ENCODE measurements around the gene GRIN3B.

Gene GRIN3B

DNA sequence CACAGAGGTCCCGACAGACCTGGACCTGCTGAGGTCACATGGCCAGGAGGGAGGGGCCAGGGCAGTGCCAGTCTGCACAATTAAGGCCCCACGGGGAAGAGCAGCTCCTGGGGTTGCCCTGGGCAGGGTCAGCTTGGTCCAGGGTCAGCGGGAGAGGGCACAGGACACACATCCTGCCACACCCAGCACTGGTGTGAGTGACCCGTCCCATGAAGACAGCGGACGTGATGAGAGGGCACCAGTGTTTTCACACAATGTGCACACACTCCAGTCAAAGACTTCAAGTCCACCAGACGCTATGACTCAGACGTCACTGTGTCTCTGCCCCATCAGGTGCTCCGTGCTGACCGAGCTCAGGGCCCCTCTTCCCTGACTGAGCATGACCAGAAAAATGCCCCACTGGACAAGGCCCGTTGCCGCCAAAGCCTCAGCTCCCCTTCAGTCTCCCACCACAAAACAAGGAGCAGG lies 16.5 kb downstream of the GRIN3B start:
- no peak for TF ChIP-seq EZH2phosphoT487 (IDR thresholded peaks at IDR 0.05; ENCODE audit: borderline replicate concordance, low read length)
- TF ChIP-seq, protein P1, sequence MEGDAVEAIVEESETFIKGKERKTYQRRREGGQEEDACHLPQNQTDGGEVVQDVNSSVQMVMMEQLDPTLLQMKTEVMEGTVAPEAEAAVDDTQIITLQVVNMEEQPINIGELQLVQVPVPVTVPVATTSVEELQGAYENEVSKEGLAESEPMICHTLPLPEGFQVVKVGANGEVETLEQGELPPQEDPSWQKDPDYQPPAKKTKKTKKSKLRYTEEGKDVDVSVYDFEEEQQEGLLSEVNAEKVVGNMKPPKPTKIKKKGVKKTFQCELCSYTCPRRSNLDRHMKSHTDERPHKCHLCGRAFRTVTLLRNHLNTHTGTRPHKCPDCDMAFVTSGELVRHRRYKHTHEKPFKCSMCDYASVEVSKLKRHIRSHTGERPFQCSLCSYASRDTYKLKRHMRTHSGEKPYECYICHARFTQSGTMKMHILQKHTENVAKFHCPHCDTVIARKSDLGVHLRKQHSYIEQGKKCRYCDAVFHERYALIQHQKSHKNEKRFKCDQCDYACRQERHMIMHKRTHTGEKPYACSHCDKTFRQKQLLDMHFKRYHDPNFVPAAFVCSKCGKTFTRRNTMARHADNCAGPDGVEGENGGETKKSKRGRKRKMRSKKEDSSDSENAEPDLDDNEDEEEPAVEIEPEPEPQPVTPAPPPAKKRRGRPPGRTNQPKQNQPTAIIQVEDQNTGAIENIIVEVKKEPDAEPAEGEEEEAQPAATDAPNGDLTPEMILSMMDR (IDR thresholded peaks at IDR 0.05; ENCODE audit: low read depth, low read length, poor library complexity, severe bottlenecking), result no peak
- no peak overlapping the region for H3K27ac ChIP-seq (ENCODE audit: low read depth, low read length)
- H3K9me3 ChIP-seq (ENCODE audit: control insufficient read depth, insufficient read depth, low read length), result no peaks in the 10 kb centered on the region
- H3K79me2 ChIP-seq (ENCODE audit: control insufficient read depth, low read length), result peaks cover 82% of the 10 kb centered on the region
- H3K9me2 ChIP-seq (replicated peaks; ENCODE audit: control insufficient read depth, low read length), result no peaks in the 10 kb centered on the region
- peak overlapping the region; percentile 99; the same call in 1 of the 2 replicates for H3K4me2 ChIP-seq (ENCODE audit: low read length)
- H3K36me3 ChIP-seq (ENCODE audit: control insufficient read depth, low read length), result peaks cover 85% of the 10 kb centered on the region
- 0 out of 2 replicates have a peak, but pooled peaks cover 2% of the 10 kb centered on the region for H3F3A ChIP-seq (ENCODE audit: control insufficient read depth, insufficient read depth)
- peaks cover 37% of the 10 kb centered on the region for H3K4me1 ChIP-seq (ENCODE audit: control insufficient read depth, low read length)
- no peaks in the 10 kb centered on the region for H3K27me3 ChIP-seq (ENCODE audit: control insufficient read depth, low read length)
- no peak overlapping the region for H3K4me3 ChIP-seq (ENCODE audit: low read length)
- peaks cover 45% of the 10 kb centered on the region for H4K20me1 ChIP-seq (ENCODE audit: control insufficient read depth, insufficient read depth, low read depth, low read length)

DNA sequence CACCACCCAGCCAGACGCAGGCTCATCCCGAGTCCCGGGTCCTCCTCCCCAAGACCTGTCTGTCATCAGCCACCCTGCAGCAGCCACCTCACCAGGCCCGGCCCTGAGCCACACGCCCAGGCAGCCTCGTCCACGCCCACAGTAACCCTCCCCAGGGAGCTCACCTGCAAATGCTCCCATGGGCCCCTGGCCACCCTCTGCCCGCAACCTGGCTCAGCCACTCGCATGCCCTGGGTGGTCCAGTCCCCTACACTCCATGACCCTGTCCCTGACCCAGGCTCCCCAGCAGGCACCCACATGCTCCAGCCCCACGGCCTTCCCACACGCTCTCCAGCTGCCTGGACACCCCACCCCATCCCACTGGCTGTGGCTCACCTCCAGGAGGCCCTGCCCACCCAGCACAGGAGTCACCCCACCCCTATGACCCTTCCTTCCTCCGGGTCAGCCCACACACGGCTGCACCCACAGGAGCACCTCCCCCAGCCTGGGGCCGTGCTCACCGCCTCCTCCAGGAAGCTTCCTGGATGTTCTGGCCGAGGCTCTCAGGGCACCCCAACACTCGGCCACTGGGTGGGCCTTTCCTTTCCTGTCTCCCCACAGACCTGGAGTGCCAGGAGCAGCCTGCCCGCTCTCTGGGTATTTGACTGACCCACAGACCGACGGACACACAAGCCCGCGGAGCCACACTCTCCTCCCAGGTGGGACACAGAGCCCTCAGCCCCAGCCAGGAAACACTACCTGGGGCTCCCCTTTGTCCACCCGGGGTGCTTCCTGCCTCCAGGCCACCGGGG lies 17.1 kb downstream of the GRIN3B start:
- Histone ChIP-seq H3K79me2 (ENCODE audit: control insufficient read depth, low read length) (peaks cover 82% of the 10 kb centered on the region), H3K9me2 (replicated peaks; ENCODE audit: control insufficient read depth, low read length) (no peaks in the 10 kb centered on the region), H4K20me1 (ENCODE audit: control insufficient read depth, insufficient read depth, low read depth, low read length) (peaks cover 45% of the 10 kb centered on the region), H3F3A (ENCODE audit: control insufficient read depth, insufficient read depth) (peaks cover 5% of the 10 kb centered on the region), H3K4me2 (ENCODE audit: low read length) (peak overlapping the region; percentile 99), H3K27me3 (ENCODE audit: control insufficient read depth, low read length) (no peaks in the 10 kb centered on the region), H3K36me3 (ENCODE audit: control insufficient read depth, low read length) (peaks cover 79% of the 10 kb centered on the region), H3K9me3 (ENCODE audit: control insufficient read depth, insufficient read depth, low read length) (no peaks in the 10 kb centered on the region), H3K27ac (ENCODE audit: low read depth, low read length) (no peak overlapping the region), H3K4me3 (ENCODE audit: low read length) (peak overlapping the region; percentile 100), H3K4me1 (ENCODE audit: control insufficient read depth, low read length) (peaks cover 43% of the 10 kb centered on the region)
- TF ChIP-seq, protein P1 (IDR thresholded peaks at IDR 0.05; ENCODE audit: low read depth, low read length, poor library complexity, severe bottlenecking), result no peak
- TF ChIP-seq EZH2phosphoT487 (IDR thresholded peaks at IDR 0.05; ENCODE audit: borderline replicate concordance, low read length), result no peak

DNA sequence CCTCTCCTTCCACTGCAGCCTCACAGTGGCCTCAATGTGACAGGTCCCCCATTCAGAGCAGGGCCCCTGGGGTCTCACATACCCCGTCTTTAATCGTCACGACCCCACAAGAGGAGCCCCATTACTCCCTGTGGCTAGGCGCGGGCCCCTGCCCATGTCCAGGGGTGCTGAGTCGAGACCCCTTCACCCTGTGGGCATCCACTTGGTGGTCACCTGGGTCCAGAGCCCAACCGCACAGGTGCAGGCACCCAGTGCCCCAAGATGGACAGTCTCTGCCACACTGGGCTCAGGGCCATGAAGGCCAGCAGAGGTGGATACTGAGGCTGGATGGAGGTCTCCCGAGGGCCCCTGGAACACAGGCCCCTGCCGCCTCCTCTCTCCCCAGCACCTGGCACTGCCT lies 17.7 kb downstream of the GRIN3B start:
- H3K4me2 ChIP-seq (ENCODE audit: low read length), result peak overlapping the region; percentile 99
- no peak overlapping the region for H3K27ac ChIP-seq (ENCODE audit: low read depth, low read length)
- H3K9me3 ChIP-seq (ENCODE audit: control insufficient read depth, insufficient read depth, low read length), result no peaks in the 10 kb centered on the region
- peaks cover 81% of the 10 kb centered on the region for H3K79me2 ChIP-seq (ENCODE audit: control insufficient read depth, low read length)
- TF ChIP-seq, protein P1 (IDR thresholded peaks at IDR 0.05; ENCODE audit: low read depth, low read length, poor library complexity, severe bottlenecking), result no peak
- no peak for TF ChIP-seq EZH2phosphoT487 (IDR thresholded peaks at IDR 0.05; ENCODE audit: borderline replicate concordance, low read length)
- H3K4me1 ChIP-seq (ENCODE audit: control insufficient read depth, low read length), result peaks cover 49% of the 10 kb centered on the region
- H3K36me3 ChIP-seq (ENCODE audit: control insufficient read depth, low read length), result peaks cover 73% of the 10 kb centered on the region
- peaks cover 11% of the 10 kb centered on the region for H3F3A ChIP-seq (ENCODE audit: control insufficient read depth, insufficient read depth)
- H4K20me1 ChIP-seq (ENCODE audit: control insufficient read depth, insufficient read depth, low read depth, low read length), result peaks cover 45% of the 10 kb centered on the region
- H3K9me2 ChIP-seq (replicated peaks; ENCODE audit: control insufficient read depth, low read length), result no peaks in the 10 kb centered on the region
- H3K4me3 ChIP-seq (ENCODE audit: low read length), result peak overlapping the region; percentile 100
- H3K27me3 ChIP-seq (ENCODE audit: control insufficient read depth, low read length), result no peaks in the 10 kb centered on the region

Measured in DOHH2 (cell line).